Measurements from ENCODE around the gene FIGNL2. TPM values are rescaled to one million over a fixed set of nuclear protein-coding genes. Genes with fewer than 3 reads are reported as not detected.

FIGNL2 gene
- total and polyA plus RNA-seq, 9 of the 15 experiments (the other 6 are each of a cell fraction or from before 2014, with no cell fraction given): 0.01 TPM; not detected in 8

DNA sequence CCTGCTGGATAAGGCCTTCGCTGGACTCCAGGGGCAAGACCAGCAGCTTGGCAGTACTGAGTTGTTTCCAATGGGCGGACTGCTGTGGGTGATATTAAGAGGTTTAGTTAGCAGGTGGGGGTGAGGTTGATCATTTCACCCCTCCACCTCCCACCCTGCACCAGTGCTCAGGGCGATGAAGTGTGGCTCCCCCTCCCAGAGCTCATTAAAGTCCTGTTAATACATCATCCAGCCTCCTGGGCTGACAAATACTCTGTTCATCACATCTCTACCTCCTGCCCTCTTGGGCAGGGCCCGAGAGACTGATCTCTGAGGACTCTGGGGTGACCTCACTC, 2.4 kb upstream of the FIGNL2 start (continued):
- TF ChIP-seq, protein P1, sequence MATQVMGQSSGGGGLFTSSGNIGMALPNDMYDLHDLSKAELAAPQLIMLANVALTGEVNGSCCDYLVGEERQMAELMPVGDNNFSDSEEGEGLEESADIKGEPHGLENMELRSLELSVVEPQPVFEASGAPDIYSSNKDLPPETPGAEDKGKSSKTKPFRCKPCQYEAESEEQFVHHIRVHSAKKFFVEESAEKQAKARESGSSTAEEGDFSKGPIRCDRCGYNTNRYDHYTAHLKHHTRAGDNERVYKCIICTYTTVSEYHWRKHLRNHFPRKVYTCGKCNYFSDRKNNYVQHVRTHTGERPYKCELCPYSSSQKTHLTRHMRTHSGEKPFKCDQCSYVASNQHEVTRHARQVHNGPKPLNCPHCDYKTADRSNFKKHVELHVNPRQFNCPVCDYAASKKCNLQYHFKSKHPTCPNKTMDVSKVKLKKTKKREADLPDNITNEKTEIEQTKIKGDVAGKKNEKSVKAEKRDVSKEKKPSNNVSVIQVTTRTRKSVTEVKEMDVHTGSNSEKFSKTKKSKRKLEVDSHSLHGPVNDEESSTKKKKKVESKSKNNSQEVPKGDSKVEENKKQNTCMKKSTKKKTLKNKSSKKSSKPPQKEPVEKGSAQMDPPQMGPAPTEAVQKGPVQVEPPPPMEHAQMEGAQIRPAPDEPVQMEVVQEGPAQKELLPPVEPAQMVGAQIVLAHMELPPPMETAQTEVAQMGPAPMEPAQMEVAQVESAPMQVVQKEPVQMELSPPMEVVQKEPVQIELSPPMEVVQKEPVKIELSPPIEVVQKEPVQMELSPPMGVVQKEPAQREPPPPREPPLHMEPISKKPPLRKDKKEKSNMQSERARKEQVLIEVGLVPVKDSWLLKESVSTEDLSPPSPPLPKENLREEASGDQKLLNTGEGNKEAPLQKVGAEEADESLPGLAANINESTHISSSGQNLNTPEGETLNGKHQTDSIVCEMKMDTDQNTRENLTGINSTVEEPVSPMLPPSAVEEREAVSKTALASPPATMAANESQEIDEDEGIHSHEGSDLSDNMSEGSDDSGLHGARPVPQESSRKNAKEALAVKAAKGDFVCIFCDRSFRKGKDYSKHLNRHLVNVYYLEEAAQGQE (IDR thresholded peaks at IDR 0.05; ENCODE audit: borderline replicate concordance): no peak
- TF ChIP-seq, protein P1 (CRISPR knock-in tag; IDR thresholded peaks at IDR 0.05; ENCODE audit: low read depth): no peak
- TF ChIP-seq, protein P2, sequence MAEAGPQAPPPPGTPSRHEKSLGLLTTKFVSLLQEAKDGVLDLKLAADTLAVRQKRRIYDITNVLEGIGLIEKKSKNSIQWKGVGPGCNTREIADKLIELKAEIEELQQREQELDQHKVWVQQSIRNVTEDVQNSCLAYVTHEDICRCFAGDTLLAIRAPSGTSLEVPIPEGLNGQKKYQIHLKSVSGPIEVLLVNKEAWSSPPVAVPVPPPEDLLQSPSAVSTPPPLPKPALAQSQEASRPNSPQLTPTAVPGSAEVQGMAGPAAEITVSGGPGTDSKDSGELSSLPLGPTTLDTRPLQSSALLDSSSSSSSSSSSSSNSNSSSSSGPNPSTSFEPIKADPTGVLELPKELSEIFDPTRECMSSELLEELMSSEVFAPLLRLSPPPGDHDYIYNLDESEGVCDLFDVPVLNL (CRISPR knock-in tag; IDR thresholded peaks at IDR 0.05; ENCODE audit: low read depth): no peak
- TF ChIP-seq HCFC1 (IDR thresholded peaks at IDR 0.05; ENCODE audit: low read depth, low read length): no peak
- TF ChIP-seq, protein P3, sequence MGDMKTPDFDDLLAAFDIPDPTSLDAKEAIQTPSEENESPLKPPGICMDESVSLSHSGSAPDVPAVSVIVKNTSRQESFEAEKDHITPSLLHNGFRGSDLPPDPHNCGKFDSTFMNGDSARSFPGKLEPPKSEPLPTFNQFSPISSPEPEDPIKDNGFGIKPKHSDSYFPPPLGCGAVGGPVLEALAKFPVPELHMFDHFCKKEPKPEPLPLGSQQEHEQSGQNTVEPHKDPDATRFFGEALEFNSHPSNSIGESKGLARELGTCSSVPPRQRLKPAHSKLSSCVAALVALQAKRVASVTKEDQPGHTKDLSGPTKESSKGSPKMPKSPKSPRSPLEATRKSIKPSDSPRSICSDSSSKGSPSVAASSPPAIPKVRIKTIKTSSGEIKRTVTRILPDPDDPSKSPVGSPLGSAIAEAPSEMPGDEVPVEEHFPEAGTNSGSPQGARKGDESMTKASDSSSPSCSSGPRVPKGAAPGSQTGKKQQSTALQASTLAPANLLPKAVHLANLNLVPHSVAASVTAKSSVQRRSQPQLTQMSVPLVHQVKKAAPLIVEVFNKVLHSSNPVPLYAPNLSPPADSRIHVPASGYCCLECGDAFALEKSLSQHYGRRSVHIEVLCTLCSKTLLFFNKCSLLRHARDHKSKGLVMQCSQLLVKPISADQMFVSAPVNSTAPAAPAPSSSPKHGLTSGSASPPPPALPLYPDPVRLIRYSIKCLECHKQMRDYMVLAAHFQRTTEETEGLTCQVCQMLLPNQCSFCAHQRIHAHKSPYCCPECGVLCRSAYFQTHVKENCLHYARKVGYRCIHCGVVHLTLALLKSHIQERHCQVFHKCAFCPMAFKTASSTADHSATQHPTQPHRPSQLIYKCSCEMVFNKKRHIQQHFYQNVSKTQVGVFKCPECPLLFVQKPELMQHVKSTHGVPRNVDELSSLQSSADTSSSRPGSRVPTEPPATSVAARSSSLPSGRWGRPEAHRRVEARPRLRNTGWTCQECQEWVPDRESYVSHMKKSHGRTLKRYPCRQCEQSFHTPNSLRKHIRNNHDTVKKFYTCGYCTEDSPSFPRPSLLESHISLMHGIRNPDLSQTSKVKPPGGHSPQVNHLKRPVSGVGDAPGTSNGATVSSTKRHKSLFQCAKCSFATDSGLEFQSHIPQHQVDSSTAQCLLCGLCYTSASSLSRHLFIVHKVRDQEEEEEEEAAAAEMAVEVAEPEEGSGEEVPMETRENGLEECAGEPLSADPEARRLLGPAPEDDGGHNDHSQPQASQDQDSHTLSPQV (IDR thresholded peaks at IDR 0.05): no peak

Measured in K562 (cell line).